Pulmonary artery endothelial cell (primary cell): ENCODE results near the gene GJB3. TPM values are rescaled to one million over a fixed set of nuclear protein-coding genes. Genes with fewer than 3 reads are reported as not detected.
A peak's percentile ranks its signal among the peaks of the same experiment; 100 is the strongest.
"Not testable (repeated sequence)": the region's sequence is repeated elsewhere in the genome, so short reads cannot be mapped to it uniquely, and the experiment has no call there.

Experiments
- DNase-seq: peaks from one replicate; pipeline ENCODE4 v3.0.0-alpha.2; 2011; ENCODE audit warnings: low read depth, low spot score
- total RNA-seq: library from RNA; depleted of rRNA; stranded (reverse); fragments of >200 nt; gene quantifications from 2 replicates; pipeline ENCODE4 v1.2.3, GENCODE V29; 2014

GJB3 gene
- total RNA-seq, 1 donor from 2014 or later, result not detected

DNA sequence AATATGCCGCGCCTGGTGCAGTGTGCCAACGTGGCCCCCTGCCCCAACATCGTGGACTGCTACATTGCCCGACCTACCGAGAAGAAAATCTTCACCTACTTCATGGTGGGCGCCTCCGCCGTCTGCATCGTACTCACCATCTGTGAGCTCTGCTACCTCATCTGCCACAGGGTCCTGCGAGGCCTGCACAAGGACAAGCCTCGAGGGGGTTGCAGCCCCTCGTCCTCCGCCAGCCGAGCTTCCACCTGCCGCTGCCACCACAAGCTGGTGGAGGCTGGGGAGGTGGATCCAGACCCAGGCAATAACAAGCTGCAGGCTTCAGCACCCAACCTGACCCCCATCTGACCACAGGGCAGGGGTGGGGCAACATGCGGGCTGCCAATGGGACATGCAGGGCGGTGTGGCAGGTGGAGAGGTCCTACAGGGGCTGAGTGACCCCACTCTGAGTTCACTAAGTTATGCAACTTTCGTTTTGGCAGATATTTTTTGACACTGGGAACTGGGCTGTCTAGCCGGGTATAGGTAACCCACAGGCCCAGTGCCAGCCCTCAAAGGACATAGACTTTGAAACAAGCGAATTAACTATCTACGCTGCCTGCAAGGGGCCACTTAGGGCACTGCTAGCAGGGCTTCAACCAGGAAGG lies 4.3 kb downstream of the GJB3 start:
- DNase-seq, result no peak

DNA sequence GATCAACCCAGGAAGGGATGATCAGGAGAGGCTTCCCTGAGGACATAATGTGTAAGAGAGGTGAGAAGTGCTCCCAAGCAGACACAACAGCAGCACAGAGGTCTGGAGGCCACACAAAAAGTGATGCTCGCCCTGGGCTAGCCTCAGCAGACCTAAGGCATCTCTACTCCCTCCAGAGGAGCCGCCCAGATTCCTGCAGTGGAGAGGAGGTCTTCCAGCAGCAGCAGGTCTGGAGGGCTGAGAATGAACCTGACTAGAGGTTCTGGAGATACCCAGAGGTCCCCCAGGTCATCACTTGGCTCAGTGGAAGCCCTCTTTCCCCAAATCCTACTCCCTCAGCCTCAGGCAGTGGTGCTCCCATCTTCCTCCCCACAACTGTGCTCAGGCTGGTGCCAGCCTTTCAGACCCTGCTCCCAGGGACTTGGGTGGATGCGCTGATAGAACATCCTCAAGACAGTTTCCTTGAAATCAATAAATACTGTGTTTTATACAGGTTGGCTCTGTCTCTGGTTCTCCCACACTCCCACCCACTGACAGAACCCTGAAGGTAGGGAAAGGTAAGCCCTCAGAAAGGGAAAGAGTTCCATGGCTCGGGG lies 5.0 kb downstream of the GJB3 start:
- DNase-seq, result no peak

DNA sequence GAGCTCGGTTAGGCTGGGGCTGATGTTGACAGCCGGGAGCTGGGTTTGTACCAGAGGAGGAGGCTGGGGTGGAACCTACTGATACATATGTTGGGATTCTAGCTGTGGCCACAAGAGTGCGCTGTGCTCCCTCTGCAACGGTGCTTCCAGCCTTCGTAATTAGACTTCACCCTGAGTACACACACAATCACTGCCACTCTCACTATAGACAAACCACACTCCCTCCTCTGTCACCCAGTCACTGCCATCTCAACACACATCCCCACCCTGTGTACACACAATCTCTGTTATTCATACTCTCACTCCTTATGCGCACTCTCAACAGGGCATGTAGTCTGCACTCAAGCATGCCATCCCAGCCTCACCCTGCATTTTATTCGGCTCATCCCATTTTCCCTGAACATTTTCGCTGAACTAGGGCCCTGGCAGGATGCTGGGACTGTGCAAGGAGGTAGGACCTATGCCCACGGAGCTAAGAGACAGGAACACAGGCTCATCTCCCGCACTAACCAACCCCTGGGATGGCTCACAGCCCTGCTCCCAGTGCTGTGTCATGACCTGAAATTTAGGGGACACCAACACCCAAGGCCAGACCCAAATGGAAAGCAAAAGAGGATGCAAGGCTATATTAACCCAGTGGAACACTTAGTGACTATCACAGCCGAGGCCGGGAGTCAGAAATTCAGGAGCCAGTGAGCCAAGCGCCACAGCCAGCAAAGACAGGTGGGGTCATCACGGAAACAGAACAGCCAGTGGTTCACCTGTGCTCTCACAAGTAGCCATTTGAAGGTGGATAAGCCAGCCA lies 5.7 kb downstream of the GJB3 start:
- peak; percentile 32 for DNase-seq

DNA sequence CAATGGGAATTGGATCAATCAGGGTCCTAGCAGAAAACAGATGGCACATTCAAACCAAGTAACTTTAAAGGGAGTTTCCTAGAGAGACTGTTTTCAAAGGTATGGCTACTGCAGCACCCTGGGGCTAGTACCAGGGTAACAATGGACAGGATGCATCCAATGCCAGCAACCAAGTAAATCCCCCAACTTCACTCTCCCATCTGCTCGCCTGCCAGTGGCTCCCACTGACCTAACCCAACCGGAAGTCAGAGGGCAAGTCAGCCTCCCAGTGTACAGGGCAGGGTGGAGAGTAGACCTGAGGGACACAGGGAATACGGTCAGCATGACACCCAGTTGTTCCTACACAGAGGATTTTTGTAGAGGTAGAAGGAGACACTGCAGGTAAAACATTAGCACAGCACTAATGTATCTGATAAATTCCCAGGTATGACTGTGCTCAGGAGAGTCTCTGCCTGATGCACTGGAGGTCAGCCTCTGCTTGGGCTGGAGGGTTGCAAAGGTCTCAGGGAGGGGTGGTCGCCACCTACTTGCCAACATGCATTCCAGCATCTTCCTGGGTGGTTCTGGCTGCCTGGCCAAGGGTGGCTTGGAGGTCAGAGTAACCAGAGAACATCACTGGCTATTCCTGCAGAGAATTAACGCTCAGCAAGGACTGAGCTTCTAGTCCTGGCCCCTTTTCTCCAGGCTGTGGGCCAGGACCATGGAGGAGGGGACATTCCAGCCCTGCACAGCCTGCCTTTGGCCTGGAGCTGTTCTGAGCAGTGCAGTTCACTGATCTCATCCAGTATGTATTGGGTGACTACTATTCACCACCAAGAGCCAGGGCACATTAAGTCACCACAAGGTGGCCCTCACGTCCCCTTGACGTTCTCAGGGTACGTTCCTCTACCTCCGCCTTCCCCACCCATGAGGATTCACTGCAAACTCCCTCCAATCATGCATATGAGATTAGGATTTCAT lies 6.7 kb downstream of the GJB3 start:
- peak; percentile 4 for DNase-seq

DNA sequence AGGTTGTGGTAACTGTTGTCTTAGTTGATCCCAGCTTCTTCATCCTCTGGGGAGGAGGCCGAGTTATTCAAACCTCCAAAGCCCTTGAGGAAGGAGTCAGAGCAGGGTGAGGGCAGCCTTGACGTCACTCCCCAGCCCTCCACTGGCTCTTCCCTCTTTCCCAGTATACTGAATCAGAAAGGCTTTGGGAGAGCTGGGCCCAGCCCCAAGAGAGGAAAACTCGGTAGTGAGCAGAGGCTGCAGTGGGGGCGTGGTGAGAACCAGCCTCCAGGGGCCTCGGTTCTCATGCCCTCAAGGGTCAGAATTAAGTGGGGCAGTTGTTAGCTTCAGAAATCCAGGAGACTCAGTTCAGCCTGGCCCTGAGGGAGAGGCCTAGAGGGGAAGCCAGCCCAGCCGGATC lies 10.0 kb downstream of the GJB3 start:
- DNase-seq, result no peak

DNA sequence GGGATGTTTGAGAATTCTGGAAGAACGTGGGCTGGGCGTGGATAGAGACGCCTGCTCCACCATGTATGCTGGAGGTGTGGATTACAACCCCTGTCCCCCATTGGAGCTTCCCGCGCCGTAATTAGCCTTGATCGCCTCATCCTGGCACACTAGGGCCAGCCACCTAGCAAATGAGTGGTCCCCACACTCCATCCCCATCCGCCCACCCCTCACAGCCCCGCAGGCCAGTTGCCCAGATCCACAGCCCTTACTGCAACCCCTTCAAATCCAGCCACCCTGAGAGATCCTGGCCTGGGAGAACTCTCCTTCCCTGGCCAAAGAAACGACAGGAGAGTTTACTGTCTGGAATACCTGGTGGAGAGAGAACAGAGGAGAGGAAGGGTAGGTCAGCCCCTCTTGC lies 11.4 kb downstream of the GJB3 start:
- no peak for DNase-seq

DNA sequence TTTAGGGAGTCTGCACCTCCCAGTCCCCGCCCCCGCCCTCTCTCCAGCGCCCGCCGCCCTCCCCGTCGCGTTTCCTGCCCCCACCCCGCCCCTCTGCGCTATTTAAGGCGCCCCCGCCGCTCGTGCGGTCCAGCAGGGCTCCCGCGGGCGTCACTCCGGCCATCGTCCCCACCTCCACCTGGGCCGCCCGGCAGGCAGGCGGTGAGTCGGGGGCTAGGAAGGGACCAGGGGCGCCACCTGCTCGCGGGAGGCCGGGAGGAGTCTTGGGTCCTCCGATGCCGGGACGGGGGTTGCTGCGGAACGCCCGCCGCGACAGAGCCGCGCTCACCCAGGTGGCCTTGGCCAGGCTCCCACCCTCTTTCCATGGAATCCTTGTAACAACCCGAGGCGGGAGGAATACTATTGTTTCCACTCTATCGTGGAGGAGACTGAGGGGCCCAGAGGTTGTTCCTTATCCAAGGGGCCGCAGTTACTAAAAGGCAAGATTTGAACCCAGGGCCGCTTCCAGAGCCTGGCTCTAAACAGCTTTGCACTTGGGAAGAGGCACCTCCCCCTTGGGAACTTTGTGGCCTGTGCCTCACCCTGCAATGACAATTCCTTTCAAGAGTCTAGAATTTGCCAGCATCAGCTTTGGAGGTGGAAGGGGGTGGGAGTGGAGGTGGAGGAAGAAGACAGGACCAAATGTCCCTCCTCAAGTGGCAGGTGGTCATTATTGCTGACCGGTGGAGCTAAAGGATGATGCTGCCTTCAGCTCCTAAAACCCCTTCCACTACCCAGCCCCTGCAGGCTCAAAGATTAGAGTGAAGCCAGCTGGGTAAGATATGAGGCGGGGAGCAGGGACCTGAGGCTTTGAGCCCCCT lies 12.1 kb downstream of the GJB3 start, which contains the start of gene GJA4:
Gene GJA4 (plus strand): TSS at position 132 of the 860 bp plus-strand sequence. CDS start 1,215 bp downstream, outside the sequence.
- no peak for DNase-seq

DNA sequence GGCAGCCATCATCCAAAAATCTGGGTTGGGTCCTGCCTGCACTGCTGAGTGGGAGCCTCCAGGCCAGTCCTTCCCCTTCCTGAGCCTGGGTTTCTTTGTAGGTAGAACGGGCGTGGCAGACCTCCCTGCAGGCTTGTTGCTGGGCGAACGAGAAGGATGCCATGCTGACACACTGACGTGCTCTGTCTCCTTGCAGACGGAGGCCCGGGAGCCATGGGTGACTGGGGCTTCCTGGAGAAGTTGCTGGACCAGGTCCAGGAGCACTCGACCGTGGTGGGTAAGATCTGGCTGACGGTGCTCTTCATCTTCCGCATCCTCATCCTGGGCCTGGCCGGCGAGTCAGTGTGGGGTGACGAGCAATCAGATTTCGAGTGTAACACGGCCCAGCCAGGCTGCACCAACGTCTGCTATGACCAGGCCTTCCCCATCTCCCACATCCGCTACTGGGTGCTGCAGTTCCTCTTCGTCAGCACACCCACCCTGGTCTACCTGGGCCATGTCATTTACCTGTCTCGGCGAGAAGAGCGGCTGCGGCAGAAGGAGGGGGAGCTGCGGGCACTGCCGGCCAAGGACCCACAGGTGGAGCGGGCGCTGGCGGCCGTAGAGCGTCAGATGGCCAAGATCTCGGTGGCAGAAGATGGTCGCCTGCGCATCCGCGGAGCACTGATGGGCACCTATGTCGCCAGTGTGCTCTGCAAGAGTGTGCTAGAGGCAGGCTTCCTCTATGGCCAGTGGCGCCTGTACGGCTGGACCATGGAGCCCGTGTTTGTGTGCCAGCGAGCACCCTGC lies 13.2 kb downstream of the GJB3 start:
- no peak for DNase-seq

DNA sequence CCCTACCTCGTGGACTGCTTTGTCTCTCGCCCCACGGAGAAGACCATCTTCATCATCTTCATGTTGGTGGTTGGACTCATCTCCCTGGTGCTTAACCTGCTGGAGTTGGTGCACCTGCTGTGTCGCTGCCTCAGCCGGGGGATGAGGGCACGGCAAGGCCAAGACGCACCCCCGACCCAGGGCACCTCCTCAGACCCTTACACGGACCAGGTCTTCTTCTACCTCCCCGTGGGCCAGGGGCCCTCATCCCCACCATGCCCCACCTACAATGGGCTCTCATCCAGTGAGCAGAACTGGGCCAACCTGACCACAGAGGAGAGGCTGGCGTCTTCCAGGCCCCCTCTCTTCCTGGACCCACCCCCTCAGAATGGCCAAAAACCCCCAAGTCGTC lies 13.8 kb downstream of the GJB3 start:
- DNase-seq, result no peak

DNA sequence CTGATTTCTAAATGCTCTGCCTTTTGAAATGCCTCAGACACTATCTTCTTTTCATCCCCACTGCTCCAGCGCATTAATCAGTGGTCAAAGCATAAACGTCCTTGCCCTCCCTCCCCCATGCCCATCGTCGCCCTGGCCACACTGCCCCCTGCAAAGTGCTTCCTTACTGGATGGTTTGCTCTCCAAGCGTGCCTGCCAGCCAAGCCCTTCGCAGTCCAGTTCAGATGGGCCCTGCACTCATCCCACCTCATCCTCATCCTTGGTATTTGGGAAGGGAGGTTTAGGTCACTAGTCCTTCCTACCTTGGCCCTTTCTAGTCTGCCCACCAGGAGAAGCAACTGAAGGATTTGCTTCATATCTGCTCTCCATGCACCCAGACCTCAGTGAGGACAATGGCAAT lies 14.9 kb downstream of the GJB3 start:
- DNase-seq, result no peak

DNA sequence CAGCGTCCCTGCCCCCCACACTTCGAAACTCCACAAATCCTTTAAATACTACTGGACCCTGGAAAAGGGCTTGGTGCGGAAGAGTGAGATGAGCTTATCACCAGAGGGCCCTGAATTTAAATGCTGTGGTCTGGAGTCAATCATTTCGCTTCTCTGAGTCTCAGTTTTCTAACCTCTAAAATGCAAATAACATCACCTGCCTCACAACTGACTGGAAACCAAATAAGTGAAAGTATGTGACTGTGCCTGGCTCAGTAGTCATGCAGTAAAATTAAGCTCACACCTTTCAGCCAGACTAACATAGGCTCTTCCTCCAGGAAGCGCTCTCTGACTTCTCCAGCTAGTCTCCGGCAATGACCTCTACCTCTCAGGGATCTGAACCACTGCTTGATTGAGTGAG lies 16.0 kb downstream of the GJB3 start:
- no peak for DNase-seq

DNA sequence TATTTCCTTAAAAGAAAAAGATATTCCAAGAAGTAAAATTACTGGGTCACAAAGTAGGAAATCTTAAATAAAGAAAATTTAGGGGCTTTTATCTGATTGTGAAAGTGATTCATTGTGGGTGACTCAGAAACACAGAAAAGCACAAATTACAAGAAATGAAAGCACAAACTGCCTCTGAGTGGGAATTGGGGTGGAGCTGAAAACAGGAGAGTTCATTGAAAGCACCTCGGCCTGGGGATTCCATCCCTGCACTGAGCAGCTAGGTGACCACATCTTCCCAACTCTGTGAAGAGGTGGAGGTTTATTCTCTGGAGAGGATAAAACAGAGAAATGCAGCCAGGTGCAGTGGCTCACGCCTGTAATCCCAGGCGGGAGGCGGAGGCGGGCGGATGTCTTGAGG lies 19.2 kb downstream of the GJB3 start:
- no peak for DNase-seq

DNA sequence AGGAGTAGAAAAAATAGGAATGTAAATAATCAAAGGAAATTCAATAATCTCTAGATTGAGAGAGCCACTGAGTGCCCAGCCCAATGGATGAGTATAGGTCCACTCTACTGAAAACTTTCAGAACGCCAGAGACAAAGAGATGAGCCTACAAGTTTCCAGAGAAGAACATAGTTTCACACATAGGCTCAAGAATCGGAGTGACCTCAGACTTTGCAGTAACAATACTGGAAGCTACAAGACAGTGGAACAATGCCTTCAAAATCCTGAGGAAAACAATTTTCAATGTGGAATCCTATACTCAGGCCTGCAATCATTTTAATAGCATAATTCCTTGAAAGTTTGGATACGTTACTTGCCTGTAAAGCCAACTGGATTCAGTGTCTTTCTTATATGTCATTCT lies 22.8 kb downstream of the GJB3 start:
- DNase-seq, result no peak

DNA sequence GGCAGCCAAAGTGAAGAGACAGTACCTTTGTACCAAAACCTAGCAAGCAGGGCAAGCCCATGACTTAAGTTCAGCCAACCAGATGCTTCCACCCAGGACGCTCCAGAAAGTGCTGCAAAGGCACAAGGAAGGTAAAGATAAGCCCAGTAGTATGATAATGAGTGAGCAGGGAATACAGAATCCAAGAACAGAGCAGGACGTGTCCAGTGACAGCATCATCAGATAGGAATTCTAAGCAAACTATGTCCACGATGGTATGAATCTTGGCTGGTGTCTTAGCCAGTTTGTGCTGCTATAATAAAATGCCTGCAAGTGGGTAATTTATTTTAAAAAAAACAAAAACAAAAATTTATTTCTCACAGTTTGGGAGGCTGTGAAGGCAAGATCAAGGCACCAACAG lies 25.4 kb downstream of the GJB3 start:
- DNase-seq, result no peak

DNA sequence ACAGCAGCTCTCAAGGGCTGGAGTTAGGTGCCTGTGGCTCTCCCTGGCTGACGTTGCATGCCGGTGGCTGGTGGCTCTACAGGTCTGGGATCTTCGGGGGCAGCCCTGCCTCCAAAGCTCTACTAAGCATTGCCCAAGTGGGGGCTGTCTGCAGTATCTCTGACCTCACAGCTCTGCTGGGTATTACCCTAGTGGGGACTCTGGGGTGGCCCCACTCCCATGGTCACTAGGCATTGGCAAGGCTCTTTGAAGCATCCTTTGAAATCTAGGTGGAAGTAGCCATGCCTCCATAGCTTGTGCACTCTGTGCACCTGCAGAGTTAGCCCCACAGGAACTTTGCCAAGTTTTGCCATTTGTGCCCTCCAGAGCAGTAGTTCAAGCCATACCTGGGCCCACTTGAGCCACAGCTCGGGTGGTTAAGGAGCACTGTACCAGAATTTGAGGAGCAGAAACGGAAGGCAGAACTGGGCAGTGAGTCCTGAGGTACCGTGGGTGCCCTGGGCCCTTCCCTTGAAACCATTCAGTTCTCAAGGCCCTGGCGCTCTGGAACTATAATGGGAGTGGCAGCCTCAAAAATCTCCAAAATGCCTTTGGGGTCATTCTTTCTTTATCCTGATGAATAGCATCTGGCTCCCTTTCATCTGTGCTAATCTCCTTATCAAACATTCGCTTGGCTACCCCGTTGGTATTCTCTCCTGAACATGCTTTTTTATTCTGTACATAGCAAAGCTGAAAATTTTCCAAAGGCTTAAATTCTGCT lies 27.2 kb downstream of the GJB3 start:
- no peak for DNase-seq

DNA sequence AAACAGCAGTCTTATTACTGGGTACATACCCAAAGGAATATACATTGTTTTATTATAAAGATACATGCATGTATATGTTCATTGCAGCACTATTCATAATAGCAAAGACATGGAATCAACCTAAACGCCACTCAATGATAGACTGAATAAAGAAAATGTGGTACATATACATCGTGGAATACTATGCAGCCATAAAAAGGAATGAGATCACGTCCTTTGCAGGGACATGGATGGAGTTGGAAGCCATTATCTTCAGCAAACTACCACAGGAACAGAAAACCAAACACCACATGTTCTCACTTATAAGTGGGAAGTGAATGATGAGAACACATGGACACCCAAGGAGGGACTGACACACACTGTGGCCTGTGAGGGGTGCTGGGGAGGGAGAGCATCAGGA lies 29.8 kb downstream of the GJB3 start:
- DNase-seq, result not testable (repeated sequence)

DNA sequence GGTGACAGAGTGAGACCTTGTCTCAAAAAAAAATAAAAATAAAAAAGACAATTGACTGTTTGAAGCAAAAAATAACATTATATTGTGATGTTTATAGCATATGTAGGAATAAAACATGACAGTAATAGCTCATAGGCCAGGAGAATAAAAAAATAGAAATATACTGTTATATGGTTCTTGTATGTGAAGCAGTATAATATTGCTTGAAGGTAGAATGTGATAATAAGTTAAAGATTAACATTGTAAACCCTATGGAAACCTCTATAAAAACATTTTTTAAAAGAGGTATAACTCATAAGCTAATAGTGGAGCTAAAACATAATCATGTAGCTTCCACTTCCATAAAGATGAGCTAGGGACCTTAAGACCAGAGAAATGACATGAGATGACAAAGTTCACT lies 35.3 kb downstream of the GJB3 start:
- DNase-seq, result no peak

DNA sequence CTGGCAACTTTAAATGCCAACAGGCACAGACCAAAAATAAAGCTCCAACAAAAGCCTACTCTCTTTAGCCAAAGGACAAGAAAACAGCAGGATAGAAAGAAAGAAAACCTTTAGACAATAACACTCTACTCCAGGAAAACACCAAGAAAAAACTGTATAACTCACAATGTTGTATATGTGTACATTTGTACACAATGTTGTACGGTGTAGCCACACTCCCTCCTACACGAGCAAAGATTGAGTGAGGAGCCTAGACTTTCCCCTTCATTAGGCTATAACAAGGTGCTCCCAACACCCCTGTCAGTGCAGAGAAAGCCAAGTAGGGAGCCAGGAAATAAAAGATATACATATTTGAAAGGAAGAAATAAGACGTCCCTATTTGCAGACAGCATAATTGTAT lies 35.8 kb downstream of the GJB3 start:
- no peak for DNase-seq

DNA sequence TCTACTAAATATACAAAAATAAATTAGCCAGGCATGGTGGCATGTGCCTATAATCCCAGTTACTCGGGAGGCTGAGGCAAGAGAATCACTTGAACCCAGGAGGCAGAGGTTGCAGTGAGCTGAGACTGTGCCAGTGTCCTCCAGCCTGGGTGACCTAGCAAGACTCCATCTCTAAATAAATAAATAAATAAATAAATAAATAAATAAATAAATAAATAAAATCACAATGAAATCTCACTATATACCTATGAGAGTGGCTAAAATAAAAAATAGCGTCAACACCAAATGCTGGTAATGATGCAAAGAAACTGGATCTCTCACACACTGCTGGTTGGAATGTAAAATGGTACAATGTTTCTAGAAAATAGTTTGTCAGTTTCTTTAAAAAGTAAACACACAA lies 37.8 kb downstream of the GJB3 start:
- not testable (repeated sequence) for DNase-seq
